ENCODE measurements around the gene ITSN1. TPM values are rescaled to one million over a fixed set of nuclear protein-coding genes. Genes with fewer than 3 reads are reported as not detected.
"Not testable (repeated sequence)": the region's sequence is repeated elsewhere in the genome, so short reads cannot be mapped to it uniquely, and the experiment has no call there.

The ITSN1 gene
- total RNA-seq, 1 donor from 2014 or later, result 77.5 TPM

DNA sequence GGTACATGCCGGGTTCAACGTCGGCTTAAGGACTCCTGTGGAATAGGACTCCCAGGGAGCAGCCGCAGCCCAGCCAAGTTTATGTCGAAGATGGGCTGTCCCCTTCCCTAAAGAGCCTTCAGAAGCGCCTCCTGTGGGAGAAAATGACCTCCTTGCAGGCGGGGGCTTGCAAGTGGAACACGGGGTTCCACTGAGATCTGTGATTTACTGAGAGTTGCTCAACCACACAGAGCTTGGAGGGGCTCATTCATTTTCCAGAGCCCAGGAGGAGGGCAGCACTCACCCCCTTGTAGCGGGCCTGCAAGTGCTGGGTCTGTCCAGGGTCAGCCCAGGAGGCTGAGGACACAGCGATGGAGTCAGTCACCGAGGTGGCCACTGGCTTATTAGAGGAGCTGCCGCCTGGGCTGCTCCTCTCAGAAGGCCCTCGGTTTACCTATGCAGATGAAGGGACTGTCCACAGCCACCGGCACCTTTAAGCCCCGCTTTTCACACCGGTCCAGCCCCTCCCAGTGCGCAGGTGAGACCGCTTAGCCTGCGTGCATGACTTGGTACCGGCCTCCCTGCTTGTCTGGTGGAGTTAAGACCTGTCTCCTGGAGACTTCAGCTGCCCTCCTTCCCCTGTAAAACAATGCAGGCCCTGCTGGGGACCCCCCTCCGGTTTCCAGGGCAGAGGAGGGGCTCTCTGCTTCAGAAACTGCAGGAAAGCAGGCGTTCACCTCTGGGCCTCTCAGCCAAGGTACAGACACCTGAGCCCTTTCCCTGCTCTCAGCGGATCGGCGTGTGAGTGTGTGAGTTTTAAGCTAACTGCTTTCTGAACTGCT is 215.8 kb downstream of the ITSN1 start:
- Mint-ChIP-seq H3K27me3 (ENCODE audit: low read depth) (no peaks in the 10 kb centered on the region), H3K4me3 (no peak overlapping the region), H3K36me3 (no peaks in the 10 kb centered on the region), H3K27ac (no peak overlapping the region), H3K4me1 (peaks cover 3% of the 10 kb centered on the region), H3K9me3 (no peaks in the 10 kb centered on the region)
- no peak for TF ChIP-seq CTCF (IDR thresholded peaks at IDR 0.05; ENCODE audit: unreplicated experiment)
- no peak for DNase-seq (ENCODE audit: low spot score in 2 of 2, unreplicated experiment in 2 of 2)

DNA sequence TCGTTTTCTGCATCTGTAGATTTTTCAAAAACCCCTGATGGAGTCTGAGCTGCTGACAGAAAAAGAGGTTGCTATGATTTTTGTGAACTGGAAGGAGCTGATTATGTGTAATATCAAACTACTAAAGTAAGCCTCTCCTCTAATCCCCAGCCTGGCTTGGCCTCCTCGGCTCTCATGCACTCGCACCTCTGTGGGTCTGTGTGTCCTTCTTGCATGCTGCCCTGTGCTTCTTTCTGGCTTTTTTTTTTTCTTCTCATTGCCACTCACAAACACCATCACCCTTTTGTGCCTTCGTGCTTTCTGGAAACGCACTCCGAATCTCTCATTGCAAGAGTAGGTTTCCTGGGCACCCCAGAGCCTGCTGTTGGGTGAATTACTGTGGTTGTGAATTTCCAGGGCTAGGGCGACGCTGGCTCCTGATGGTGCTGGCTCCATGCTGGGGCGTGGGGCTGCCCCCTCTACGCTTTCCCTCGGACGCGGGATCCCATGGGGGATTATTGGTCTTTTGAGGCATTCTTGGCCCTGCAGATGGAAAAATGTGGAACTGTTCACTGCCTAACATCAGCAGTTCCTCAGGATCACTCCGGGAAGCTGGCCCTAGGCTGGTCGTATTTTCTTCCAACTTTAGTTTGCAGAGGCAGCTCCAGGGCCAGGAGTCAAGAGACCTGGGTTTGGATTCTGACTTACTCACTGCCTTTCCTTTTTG is 216.5 kb downstream of the ITSN1 start:
- H3K36me3 Mint-ChIP-seq, result no peaks in the 10 kb centered on the region
- H3K4me1 Mint-ChIP-seq, result peaks cover 3% of the 10 kb centered on the region
- no peak for TF ChIP-seq CTCF (IDR thresholded peaks at IDR 0.05; ENCODE audit: unreplicated experiment)
- H3K9me3 Mint-ChIP-seq, result no peaks in the 10 kb centered on the region
- no peak for DNase-seq (ENCODE audit: low spot score in 2 of 2, unreplicated experiment in 2 of 2)
- H3K27me3 Mint-ChIP-seq (ENCODE audit: low read depth), result no peaks in the 10 kb centered on the region
- H3K4me3 Mint-ChIP-seq, result no peak overlapping the region
- no peak overlapping the region for H3K27ac Mint-ChIP-seq

DNA sequence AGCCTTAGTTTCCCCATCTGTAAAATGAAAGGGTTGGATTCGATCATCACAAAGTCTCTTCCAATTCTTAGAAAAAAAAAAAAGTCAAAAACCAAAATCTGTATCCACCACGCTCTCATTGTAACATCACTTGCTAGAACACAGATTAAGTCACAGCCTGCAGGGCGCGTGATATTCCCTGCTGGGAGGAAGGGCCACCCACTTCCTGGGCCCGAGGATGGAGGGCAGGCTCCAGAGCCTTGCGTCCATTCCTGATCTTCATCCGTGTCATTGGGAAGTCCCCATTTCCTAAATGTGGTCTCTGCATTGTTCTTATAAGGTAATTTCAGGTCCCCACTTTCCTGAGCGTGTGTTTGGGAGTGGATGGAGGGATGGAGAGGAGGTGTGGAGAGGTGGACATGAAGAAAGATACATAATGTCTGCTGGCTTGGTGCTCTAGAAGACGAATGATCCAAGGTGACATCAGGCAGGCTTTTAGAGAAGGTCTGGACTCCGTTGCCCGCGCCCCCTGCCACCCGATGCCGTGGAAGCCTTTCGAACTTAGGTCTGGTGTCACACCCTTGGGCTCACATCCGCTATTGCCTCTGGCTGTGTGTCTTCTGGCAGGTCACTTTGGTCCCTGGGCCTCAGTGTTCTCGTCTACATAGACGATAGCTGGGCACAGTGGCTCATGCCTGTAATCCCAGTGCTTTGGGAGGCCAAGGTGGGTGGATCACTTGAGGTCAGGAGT is 217.2 kb downstream of the ITSN1 start:
- Mint-ChIP-seq H3K27ac (no peak overlapping the region), H3K9me3 (no peaks in the 10 kb centered on the region), H3K4me3 (no peak overlapping the region), H3K36me3 (no peaks in the 10 kb centered on the region), H3K27me3 (ENCODE audit: low read depth) (no peaks in the 10 kb centered on the region), H3K4me1 (peaks cover 3% of the 10 kb centered on the region)
- TF ChIP-seq CTCF (IDR thresholded peaks at IDR 0.05; ENCODE audit: unreplicated experiment), result no peak
- no peak for DNase-seq (ENCODE audit: low spot score in 2 of 2, unreplicated experiment in 2 of 2)

GRCh38 chr21:33860332-33860879 is 218.1 kb downstream of the ITSN1 start:
- TF ChIP-seq CTCF (IDR thresholded peaks at IDR 0.05; ENCODE audit: unreplicated experiment), result no peak
- no peak overlapping the region for H3K4me3 Mint-ChIP-seq
- no peak for DNase-seq (ENCODE audit: low spot score in 2 of 2, unreplicated experiment in 2 of 2)
- H3K4me1 Mint-ChIP-seq, result peaks cover 3% of the 10 kb centered on the region
- H3K27ac Mint-ChIP-seq, result no peak overlapping the region
- no peaks in the 10 kb centered on the region for H3K36me3 Mint-ChIP-seq
- no peaks in the 10 kb centered on the region for H3K9me3 Mint-ChIP-seq
- no peaks in the 10 kb centered on the region for H3K27me3 Mint-ChIP-seq (ENCODE audit: low read depth)

- no peak overlapping the region for H3K4me3 Mint-ChIP-seq
- no peak for TF ChIP-seq CTCF (IDR thresholded peaks at IDR 0.05; ENCODE audit: unreplicated experiment)
- no peak for DNase-seq (ENCODE audit: low spot score in 2 of 2, unreplicated experiment in 2 of 2)
Observed at GRCh38 chr21:33861125-33861524, 218.8 kb downstream of the ITSN1 start.

DNA sequence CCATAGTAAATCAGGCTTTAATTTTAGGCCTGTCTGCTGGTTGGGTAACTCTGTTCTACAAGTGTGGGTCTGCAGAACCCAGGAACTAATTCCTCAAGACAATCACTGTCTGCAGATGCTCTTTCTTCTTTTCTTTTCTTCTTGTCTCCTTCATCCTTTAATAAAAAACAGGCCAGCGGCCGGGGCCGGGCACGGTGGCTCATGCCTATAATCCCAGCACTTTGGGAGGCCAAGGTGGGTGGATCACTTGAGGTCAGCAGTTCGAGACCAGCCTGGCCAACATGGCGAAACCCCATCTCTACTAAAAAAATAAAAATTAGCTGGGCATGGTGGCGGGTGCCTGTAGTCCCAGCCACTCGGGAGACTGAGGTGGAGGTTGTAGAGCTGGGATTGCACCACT is 220.9 kb downstream of the ITSN1 start:
- not testable (repeated sequence) for H3K9me3 Mint-ChIP-seq; DNase-seq (ENCODE audit: low spot score in 2 of 2, unreplicated experiment in 2 of 2); H3K4me3 Mint-ChIP-seq; H3K27me3 Mint-ChIP-seq (ENCODE audit: low read depth); H3K36me3 Mint-ChIP-seq; H3K27ac Mint-ChIP-seq; H3K4me1 Mint-ChIP-seq

More at GRCh38 chr21:33861125-33861524, 218.8 kb downstream of the ITSN1 start:
- peaks cover 3% of the 10 kb centered on the region for H3K4me1 Mint-ChIP-seq
- H3K36me3 Mint-ChIP-seq, result no peaks in the 10 kb centered on the region
- H3K9me3 Mint-ChIP-seq, result no peaks in the 10 kb centered on the region
- H3K27me3 Mint-ChIP-seq (ENCODE audit: low read depth), result no peaks in the 10 kb centered on the region
- H3K27ac Mint-ChIP-seq, result no peak overlapping the region
